Activated CD8-positive, alpha-beta T cell treated with anti-CD3 and anti-CD28 coated beads for 36 hours (primary cell): ENCODE data around the gene MYO16. TPM values are rescaled to one million over a fixed set of nuclear protein-coding genes. Genes with fewer than 3 reads are reported as not detected.

Experiments used
- ATAC-seq: fragments of 200-7000 bp; cut with Tn5 transposase; one replicate; pipeline ENCODE4 v1.10.0; 2021; ENCODE audit warnings: mild to moderate bottlenecking, moderate library complexity
- CTCF ChIA-PET: fragments of 350-600 bp; sonication (Branson Sonifier 250); formaldehyde crosslinking; loops from one replicate; lab custom pipeline; 2021; ENCODE audit warnings: antibody characterized with exemption; lab: Charles Lee
- POLR2A ChIA-PET: fragments of 350-600 bp; sonication (Branson Sonifier 250); formaldehyde crosslinking; loops from one replicate; lab custom pipeline; 2021; ENCODE audit warnings: antibody characterized with exemption; lab: Charles Lee
- DNase-seq: peaks from one replicate; pipeline ENCODE4 v3.0.0-alpha.2; 2020
- H3K27ac Mint-ChIP-seq: one replicate; pipeline ENCODE4 v1.8.0; 2021; ENCODE audit warnings: mild to moderate bottlenecking, mixed read lengths
- H3K27me3 Mint-ChIP-seq: one replicate; pipeline ENCODE4 v1.8.0; 2021; ENCODE audit warnings: mixed read lengths
- H3K36me3 Mint-ChIP-seq: one replicate; pipeline ENCODE4 v1.8.0; 2021; ENCODE audit warnings: low read depth, mixed read lengths
- H3K4me1 Mint-ChIP-seq: one replicate; pipeline ENCODE4 v1.8.0; 2021; ENCODE audit warnings: low read depth, mixed read lengths
- H3K4me3 Mint-ChIP-seq: one replicate; pipeline ENCODE4 v1.8.0; 2021; ENCODE audit warnings: mild to moderate bottlenecking, moderate library complexity, mixed read lengths
- H3K9me3 Mint-ChIP-seq: one replicate; pipeline ENCODE4 v1.8.0; 2021; ENCODE audit warnings: mixed read lengths
- CTCF ChIP-seq: fragments of 200-600 bp; IDR thresholded peaks from one replicate; pipeline ENCODE4 v1.8.0; 2022; ENCODE audit warnings: antibody characterized with exemption, mild to moderate bottlenecking
- intact Hi-C: fragments of 100-400 bp; cut with micrococcal nuclease; formaldehyde crosslinking; loops from one replicate; pipeline ENCODE4 v1.10.0; 2022
- total RNA-seq, 2 experiments: library from RNA; stranded (reverse); gene quantifications; one replicate each; pipeline ENCODE4 v1.2.3, GENCODE V29; 2021

The MYO16 gene
- total RNA-seq, 2 experiments from 2014 or later, result not detected

GRCh38 chr13:108741930-108742329 lies 112.5 kb downstream of the MYO16 start:
- no peak overlapping the region for H3K4me3 Mint-ChIP-seq
- no peak for ATAC-seq
- TF ChIP-seq CTCF, result no peak
- H3K9me3 Mint-ChIP-seq, result peaks cover 4% of the 10 kb centered on the region
- peaks cover 3% of the 10 kb centered on the region for H3K27me3 Mint-ChIP-seq
- no peak overlapping the region for H3K27ac Mint-ChIP-seq
- intact Hi-C loops, result no loop called here
- ChIA-PET POLR2A (no interaction called here), CTCF (no interaction called here)
- no peaks in the 10 kb centered on the region for H3K4me1 Mint-ChIP-seq
- H3K36me3 Mint-ChIP-seq, result no peaks in the 10 kb centered on the region
- no peak for DNase-seq

DNA sequence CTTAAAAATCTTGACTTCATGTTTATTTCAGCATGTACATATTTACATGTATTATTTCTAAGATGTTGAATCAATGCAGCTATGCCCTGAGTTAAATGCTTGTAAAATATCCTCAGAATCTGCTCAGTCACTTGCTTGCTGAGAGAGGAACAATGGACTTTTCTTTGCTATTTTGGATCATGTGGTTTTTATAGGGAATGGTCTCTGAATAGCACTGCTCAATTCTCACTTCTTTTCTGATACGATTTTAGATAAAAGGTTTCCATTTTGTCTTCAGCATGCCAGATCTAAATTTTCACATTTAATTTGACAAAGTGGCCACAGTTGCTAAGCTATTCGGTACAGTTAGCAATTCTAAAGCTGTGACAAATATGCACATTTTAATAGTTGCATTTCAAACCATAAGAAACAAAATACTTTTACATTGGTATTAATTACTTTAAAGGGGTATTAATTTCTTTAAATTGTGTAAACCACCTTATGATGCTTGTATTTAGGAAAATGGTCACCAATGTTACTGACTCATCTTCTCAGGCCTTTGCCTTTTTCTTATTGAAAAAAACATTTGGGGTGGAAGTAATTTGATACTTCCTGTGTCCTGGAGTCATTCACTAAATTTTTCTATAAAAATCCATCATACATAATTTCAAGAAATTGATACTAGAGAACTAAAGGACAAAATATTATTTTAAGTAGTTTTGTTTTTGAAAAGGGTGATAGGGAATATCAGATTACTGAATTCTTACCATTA lies 113.5 kb downstream of the MYO16 start:
- intact Hi-C loops, result no loop called here
- H3K27me3 Mint-ChIP-seq, result peaks cover 3% of the 10 kb centered on the region
- no peak for DNase-seq
- no peak overlapping the region for H3K27ac Mint-ChIP-seq
- H3K36me3 Mint-ChIP-seq, result no peaks in the 10 kb centered on the region
- H3K9me3 Mint-ChIP-seq, result peaks cover 4% of the 10 kb centered on the region
- ChIA-PET CTCF (no interaction called here), POLR2A (interaction anchor here (1.1 kb wide), 1 partner anchor 11 kb away, joined by 4 read pairs; no protein-coding TSS in a partner anchor)
- no peak for TF ChIP-seq CTCF
- ATAC-seq, result no peak
- H3K4me1 Mint-ChIP-seq, result no peaks in the 10 kb centered on the region
- no peak overlapping the region for H3K4me3 Mint-ChIP-seq

DNA sequence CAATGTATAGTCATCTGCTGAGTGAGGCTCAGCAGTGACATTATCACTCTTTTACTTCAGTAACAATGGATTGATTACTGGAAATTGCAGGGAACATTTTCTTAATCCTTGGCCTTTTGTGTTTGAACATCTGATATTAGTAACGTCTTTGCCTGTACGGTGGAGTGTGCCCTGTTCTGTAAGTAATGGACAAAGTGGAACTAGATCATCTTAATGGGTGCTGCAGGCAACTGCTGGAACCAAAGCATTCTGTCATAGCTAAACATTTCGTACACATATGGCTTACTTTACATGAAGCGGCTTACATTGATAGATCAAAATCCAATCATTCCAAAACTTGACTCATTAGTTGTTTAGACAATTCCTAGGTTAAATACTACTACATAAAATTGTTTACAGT lies 114.1 kb downstream of the MYO16 start:
- DNase-seq (no peak), ATAC-seq (no peak)
- Mint-ChIP-seq H3K4me1 (no peaks in the 10 kb centered on the region), H3K4me3 (no peak overlapping the region), H3K27ac (no peak overlapping the region), H3K36me3 (no peaks in the 10 kb centered on the region), H3K9me3 (peaks cover 4% of the 10 kb centered on the region), H3K27me3 (peaks cover 3% of the 10 kb centered on the region)
- ChIA-PET CTCF (no interaction called here), POLR2A (interaction anchor here (1.1 kb wide), 1 partner anchor 11 kb away, joined by 4 read pairs; no protein-coding TSS in a partner anchor)
- intact Hi-C loops, result no loop called here
- no peak for TF ChIP-seq CTCF

DNA sequence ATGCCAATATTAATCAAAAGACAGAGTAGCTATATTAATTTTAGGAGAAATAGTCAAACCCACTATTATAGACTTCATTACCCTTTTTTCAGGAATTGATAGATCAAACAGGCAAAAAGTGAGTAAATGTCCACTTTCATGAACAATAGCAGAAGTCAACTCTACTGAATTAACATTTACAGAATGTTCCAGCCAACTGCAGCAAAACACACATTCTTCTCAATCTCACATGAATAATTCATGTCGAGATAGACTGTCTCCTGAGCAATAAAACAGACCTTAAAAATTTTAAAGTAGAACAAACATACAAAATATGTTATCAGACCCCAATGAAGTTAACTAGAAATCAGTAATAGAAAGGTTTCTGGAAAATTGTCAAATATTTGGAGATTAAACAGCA lies 118.4 kb downstream of the MYO16 start:
- Mint-ChIP-seq H3K9me3 (no peaks in the 10 kb centered on the region), H3K4me1 (no peaks in the 10 kb centered on the region), H3K36me3 (no peaks in the 10 kb centered on the region), H3K4me3 (no peak overlapping the region), H3K27me3 (peaks cover 3% of the 10 kb centered on the region), H3K27ac (no peak overlapping the region)
- DNase-seq (no peak), ATAC-seq (no peak)
- ChIA-PET CTCF (no interaction called here), POLR2A (no interaction called here)
- intact Hi-C loops, result no loop called here
- no peak for TF ChIP-seq CTCF

- TF ChIP-seq CTCF, result no peak
- no peak for ATAC-seq
- Mint-ChIP-seq H3K9me3 (no peaks in the 10 kb centered on the region), H3K27ac (no peak overlapping the region), H3K4me3 (no peak overlapping the region), H3K4me1 (no peaks in the 10 kb centered on the region), H3K36me3 (no peaks in the 10 kb centered on the region), H3K27me3 (no peaks in the 10 kb centered on the region)
- intact Hi-C loops, result no loop called here
- ChIA-PET POLR2A (no interaction called here), CTCF (no interaction called here)
- DNase-seq, result no peak
Observed at GRCh38 chr13:108752276-108752675, 122.9 kb downstream of the MYO16 start.
